Cardiac fibroblast (primary cell): ENCODE data around the gene GNB2.

Experiments used
- DNase-seq, 2 donors: peaks; one replicate each; pipeline versions ENCODE4 v3.0.0 to v3.0.0-alpha.2; 2010; ENCODE audit warnings: low read depth in 2 of 2
- H3K4me3 ChIP-seq, 2 donors: replicated peaks in 1 of 2; 1 replicate in 1 of 2; 2 replicates in 1 of 2; pipeline ENCODE4 v1.5.1; 2011; ENCODE audit warnings: low read depth in 2 of 2, low read length in 2 of 2, mild to moderate bottlenecking in 2 of 2, moderate library complexity in 1 of 2
- TF ChIP-seq, protein P1 (sequence below): IDR thresholded peaks from one replicate; pipeline ENCODE4 v1.5.1; 2011; ENCODE audit warnings: low read depth, mild to moderate bottlenecking, low read length, inconsistent platforms

The GNB2 gene

DNA sequence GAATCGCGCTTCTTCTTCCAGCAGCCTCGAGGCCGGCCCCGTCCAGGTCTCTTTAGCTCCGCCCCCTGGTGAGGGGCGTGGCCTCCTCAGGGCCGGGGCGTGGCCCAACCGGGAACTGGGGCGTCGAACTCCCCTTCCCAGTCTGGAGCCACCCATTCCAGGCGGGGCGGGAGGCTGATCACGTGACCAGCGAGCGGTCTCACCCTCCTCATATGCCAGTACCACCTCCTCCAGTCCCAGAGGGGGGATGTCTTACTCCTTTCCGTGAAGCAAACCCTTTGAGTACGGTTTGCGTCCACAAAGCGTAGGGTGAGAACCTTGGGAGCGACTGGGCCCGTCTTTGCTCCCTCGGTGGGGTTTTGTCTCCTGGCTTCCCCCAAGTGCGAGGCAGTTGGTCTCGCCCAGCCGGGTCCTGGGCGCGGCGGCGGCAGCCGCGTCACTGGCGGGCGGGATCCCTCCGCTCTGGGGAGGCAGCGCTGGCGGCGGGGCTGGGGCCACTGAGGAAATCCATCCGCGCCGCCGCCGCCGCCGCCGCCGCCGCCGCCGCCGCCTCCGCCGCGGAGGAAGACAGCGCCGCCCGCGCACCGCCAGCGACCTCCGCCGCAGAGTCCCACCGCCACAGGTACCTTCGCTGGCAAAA is at the start of gene GNB2:
Gene GNB2 (plus strand): TSS at position 439 of the 640 bp plus-strand sequence. CDS start 2,526 bp downstream, outside the sequence.
- H3K4me3 ChIP-seq, result peak within 1 kb of the TSS; percentile 95 to 100

DNA sequence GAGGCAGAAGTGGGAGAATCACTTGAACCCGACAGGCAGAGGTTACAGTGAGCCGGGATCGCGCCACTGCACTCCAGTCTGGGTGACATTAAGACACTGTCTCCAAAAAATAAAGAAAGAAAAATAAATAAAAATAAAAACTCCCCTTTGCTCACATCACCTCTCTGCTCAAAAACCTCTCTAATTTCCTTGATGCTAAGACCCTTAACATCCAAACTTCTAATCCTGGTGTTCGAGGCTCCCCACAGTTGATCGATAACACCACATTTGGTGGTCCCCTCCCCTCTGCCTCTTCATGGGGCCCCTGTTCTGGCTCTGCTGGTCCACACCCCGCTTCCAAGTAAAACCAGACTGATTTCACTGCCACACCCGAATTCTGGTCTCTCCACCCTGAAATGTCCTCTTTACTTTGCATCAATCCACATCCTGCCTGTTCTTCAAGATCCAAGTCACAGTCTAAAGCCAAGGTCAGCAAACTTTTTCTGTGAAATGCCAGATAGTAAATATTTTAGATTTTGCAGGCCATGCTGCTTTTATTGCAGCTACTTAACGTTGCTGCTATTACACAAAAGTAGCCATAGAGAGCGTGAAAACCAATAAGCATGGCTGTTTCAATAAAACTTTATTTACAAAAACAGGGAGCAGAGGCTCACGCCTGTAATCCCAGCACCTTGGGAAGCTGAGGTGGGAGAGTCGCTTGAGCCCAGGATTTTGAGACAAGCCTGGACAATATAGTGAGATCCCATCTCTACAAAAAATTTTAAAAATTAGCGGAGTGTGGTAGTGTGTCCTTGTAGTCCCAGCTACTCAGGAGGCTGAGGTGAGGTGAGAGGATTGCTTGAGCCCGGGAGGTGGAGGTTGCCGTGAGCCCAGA is 49.4 kb upstream of the GNB2 start:
- no peak overlapping the region for H3K4me3 ChIP-seq
- no peak for DNase-seq
- TF ChIP-seq, protein P1, sequence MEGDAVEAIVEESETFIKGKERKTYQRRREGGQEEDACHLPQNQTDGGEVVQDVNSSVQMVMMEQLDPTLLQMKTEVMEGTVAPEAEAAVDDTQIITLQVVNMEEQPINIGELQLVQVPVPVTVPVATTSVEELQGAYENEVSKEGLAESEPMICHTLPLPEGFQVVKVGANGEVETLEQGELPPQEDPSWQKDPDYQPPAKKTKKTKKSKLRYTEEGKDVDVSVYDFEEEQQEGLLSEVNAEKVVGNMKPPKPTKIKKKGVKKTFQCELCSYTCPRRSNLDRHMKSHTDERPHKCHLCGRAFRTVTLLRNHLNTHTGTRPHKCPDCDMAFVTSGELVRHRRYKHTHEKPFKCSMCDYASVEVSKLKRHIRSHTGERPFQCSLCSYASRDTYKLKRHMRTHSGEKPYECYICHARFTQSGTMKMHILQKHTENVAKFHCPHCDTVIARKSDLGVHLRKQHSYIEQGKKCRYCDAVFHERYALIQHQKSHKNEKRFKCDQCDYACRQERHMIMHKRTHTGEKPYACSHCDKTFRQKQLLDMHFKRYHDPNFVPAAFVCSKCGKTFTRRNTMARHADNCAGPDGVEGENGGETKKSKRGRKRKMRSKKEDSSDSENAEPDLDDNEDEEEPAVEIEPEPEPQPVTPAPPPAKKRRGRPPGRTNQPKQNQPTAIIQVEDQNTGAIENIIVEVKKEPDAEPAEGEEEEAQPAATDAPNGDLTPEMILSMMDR, result no peak

More for the DNA sequence above, at the start of gene GNB2:
- peak; percentile 99 to 100 for DNase-seq
- TF ChIP-seq, protein P1, result no peak

DNA sequence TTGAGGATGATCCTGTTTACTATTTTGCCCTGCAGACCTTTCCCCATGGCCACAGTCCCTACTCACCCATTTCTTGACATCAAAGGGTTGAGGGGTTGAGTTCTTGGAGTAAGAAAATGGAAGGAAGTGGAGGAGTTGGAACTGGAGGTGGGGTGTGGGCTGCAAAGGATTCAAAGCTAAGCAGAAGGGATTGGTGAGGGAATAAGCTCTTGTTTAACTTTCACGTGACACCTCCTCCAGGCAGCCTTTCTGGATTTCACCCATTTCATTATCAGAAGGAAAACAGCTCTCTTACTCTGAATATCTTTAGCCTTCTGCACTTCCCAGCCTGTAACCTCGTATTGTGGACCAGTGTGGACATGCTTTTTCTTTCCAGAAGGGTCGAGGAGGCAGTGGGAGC is 47.5 kb upstream of the GNB2 start:
- TF ChIP-seq, protein P1, result no peak
- no peak for DNase-seq
- H3K4me3 ChIP-seq, result no peak overlapping the region

DNA sequence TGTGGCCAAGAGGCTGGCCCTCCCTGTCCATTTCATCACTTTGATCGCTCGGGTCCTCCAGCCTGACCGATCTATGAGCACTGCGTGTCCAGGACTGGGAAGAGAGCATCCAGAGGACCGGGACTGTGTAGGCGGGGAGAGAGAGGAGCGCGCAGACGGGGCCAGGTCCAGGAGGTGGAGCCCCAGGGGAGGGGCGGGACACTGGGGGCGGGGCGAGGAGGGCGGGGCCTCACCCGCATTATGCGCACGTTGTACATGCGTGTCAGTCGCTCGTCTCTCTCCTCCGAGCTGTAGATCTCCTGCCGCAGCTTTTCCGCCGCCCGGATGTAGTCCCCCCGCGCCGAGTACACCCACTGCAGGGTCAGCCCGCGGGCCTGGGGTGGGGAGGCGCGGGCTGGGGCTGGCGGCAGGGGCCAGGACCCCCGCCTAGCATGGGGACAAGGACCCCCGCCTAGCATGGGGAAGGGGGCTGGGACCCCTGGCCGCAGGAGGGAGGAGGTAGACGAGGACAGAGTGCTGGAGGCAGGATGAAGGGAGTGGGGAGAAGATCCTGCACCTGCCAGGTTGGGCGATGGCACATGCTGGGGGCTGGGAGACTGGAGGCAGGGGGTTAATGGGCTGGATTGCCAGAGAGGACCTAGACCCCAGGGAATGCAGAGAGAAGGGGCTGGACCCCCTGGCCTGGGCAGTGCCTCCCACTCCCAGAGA is 46.9 kb upstream of the GNB2 start:
- peak; percentile 85 to 88 for DNase-seq
- TF ChIP-seq, protein P1, result no peak
- H3K4me3 ChIP-seq, result peak overlapping the region in 1 of 2 donors; percentile 36

DNA sequence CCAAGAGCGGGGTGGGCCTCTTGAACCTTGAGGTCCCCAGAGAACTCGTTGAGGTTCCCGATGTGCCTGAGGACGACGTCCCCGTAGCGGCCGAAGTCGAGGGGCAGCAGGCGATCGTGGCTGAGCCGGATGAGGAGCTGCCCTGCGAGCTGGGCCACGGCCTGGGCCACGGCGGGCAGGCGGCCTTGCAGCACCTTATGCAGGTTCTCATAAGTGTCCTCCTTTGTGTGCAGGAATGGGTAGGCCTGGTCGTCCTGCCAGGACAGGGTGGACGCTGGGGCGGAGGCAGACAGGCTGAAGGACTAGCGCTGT is 46.3 kb upstream of the GNB2 start:
- TF ChIP-seq, protein P1, result no peak
- no peak overlapping the region for H3K4me3 ChIP-seq
- DNase-seq, result no peak

DNA sequence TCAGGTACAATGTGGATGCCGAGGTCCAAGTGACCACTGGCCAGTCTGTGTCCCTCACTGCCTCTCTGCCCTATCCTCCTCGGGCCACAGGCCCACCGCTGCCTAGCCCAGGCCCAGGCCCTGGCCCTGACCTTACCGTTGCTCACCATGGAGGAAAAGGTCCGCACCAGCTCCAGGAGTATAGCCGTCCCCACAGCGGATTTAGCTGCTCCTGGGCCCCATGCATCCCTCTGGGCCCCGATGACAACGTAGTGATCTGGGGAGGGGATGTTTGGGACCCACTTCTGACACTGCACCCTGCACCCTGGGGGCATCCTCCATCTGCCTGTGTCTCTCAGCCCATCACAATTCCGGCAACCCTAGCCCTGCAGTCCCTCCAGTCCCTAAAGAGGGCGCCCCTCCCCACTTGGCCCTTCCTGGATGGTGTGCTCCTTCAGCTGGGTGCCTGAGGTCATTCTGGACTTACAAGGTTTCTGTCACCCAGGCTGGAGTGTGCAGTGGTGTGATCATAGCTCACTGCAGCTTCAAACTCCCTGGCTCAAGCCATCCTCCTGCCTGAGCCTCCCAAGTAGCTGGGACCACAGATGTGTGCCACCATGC is 44.3 kb upstream of the GNB2 start:
- TF ChIP-seq, protein P1, result peak; percentile 43
- no peak overlapping the region for H3K4me3 ChIP-seq
- peak in 1 of 2 donors; percentile 23 for DNase-seq
